ENCODE results near the gene CCS. TPM values are rescaled to one million over a fixed set of nuclear protein-coding genes. Genes with fewer than 3 reads are reported as not detected.

The CCS gene
- total and polyA plus RNA-seq, 9 of the 15 experiments (the other 6 are each of a cell fraction or from before 2014, with no cell fraction given) = 1.1 to 46.6 (median 26.8) TPM

GRCh38 chr11:66568124-66568916 is 24.7 kb upstream of the CCS start, which contains the start of gene CTSF (continued):
- TF ChIP-seq ATF6 (CRISPR knock-in tag; IDR thresholded peaks at IDR 0.05) (peak; percentile 74; the same call in 1 of the 2 replicates), SIN3A (IDR thresholded peaks at IDR 0.05; ENCODE audit: borderline replicate concordance in 2 of 2, control insufficient read depth in 1 of 2, low read depth in 2 of 2, low read length in 2 of 2) (peak in 1 of 2 experiments; percentile 69; a peak in 1 of 4 replicates), EGR1 (conservative IDR thresholded peaks at IDR 0.05) (peak; percentile 32; the same call in 1 of the 2 replicates), CBFB (CRISPR knock-in tag; IDR thresholded peaks at IDR 0.05) (peak; percentile 53; the same call in 1 of the 2 replicates), KAT7 (CRISPR knock-in tag; IDR thresholded peaks at IDR 0.05; ENCODE audit: borderline replicate concordance) (0 out of 2 replicates have a peak, but pooled peaks have one; percentile 55), MAX (CRISPR knock-in tag; IDR thresholded peaks at IDR 0.05) (peak; percentile 99), ZFX (CRISPR knock-in tag; IDR thresholded peaks at IDR 0.05) (peak; percentile 82), ZNF408 (CRISPR knock-in tag; IDR thresholded peaks at IDR 0.05; ENCODE audit: low read depth) (no peak), NKRF (IDR thresholded peaks at IDR 0.05; ENCODE audit: borderline replicate concordance) (peak; percentile 54; the same call in 1 of the 2 replicates), ZNF76 (CRISPR knock-in tag; IDR thresholded peaks at IDR 0.05; ENCODE audit: borderline replicate concordance) (no peak), ZBTB17 (CRISPR knock-in tag; IDR thresholded peaks at IDR 0.05) (no peak), MTA1 (IDR thresholded peaks at IDR 0.05; ENCODE audit: borderline replicate concordance) (no peak), FOXP1 (CRISPR knock-in tag; IDR thresholded peaks at IDR 0.05) (peak; percentile 96), ARID1B (IDR thresholded peaks at IDR 0.05) (peak; percentile 28; the same call in 1 of the 2 replicates), HDAC3 (IDR thresholded peaks at IDR 0.05; ENCODE audit: borderline replicate concordance, partially characterized antibody) (no peak), ZBTB7A (IDR thresholded peaks at IDR 0.05; ENCODE audit: borderline replicate concordance, control insufficient read depth, low read depth, low read length) (no peak), ZBTB12 (CRISPR knock-in tag; IDR thresholded peaks at IDR 0.05) (no peak), HDAC1 (IDR thresholded peaks at IDR 0.05) (peak in 1 of 2 experiments; percentile 85; a peak in 2 of 4 replicates), JUN (IDR thresholded peaks at IDR 0.05; ENCODE audit: borderline replicate concordance, low read depth, low read length) (peak; percentile 37; the same call in 1 of the 2 replicates), JUN (CRISPR knock-in tag; IDR thresholded peaks at IDR 0.05; ENCODE audit: borderline replicate concordance) (no peak), EHMT2 (IDR thresholded peaks at IDR 0.05) (no peak), RBM15 (IDR thresholded peaks at IDR 0.05; ENCODE audit: insufficient read depth, low read length) (no peak)
